HG02973 (cell line): ENCODE results near the gene MLXIP.
"Not testable (repeated sequence)": the region's sequence is repeated elsewhere in the genome, so short reads cannot be mapped to it uniquely, and the experiment has no call there.

Experiments
- ATAC-seq: cut with Tn5 transposase; IDR thresholded peaks from one replicate; pipeline ENCODE4 v1.9.1; 2021; ENCODE audit warnings: moderate library complexity; ENCODE audit not compliant: unreplicated experiment

The MLXIP gene

GRCh38 chr12:122176473-122176872 is 97.9 kb downstream of the MLXIP start:
- not testable (repeated sequence) for ATAC-seq

- no peak for ATAC-seq
Measured at GRCh38 chr12:122182887-122183587, 104.5 kb downstream of the MLXIP start, which contains the start of gene LRRC43. TSS of gene LRRC43 (plus strand) at chr12:122183123. CDS start at chr12:122183145, 22 bp downstream.

- no peak for ATAC-seq
Measured at GRCh38 chr12:122183588-122183940, 105.0 kb downstream of the MLXIP start.

- ATAC-seq = no peak
Measured at GRCh38 chr12:122184517-122184916, 106.0 kb downstream of the MLXIP start.

GRCh38 chr12:122185079-122185478 is 106.5 kb downstream of the MLXIP start:
- ATAC-seq = no peak

- ATAC-seq = no peak
Measured at GRCh38 chr12:122185494-122186082, 107.0 kb downstream of the MLXIP start.

GRCh38 chr12:122187466-122187865 is 108.9 kb downstream of the MLXIP start:
- no peak for ATAC-seq

GRCh38 chr12:122189626-122190475 is 111.3 kb downstream of the MLXIP start:
- no peak for ATAC-seq

GRCh38 chr12:122190842-122191668 is 112.5 kb downstream of the MLXIP start:
- no peak for ATAC-seq

GRCh38 chr12:122192441-122192840 is 113.9 kb downstream of the MLXIP start:
- no peak for ATAC-seq

GRCh38 chr12:122194804-122195203 is 116.2 kb downstream of the MLXIP start:
- no peak for ATAC-seq

- ATAC-seq = no peak
Measured at GRCh38 chr12:122195405-122195804, 116.8 kb downstream of the MLXIP start.
